Uterus (tissue), 2 donors: ENCODE results near the gene DHRS1.

Experiments used
- POLR2A ChIP-seq, 2 donors: fragments of 450-650 bp; IDR thresholded peaks; one replicate each; pipeline ENCODE4 v1.6.1; 2016; ENCODE audit warnings: antibody characterized with exemption in 2 of 2, mild to moderate bottlenecking in 1 of 2, moderate library complexity in 1 of 2
- TF ChIP-seq, protein P1 (sequence below), 4 experiments: fragments of 200-600 bp in 2 of 4; fragments of 450-650 bp in 2 of 4; sonication (generic) in 2 of 4; IDR thresholded peaks; one replicate each; pipeline ENCODE4 v1.5.1; 2016 to 2019; ENCODE audit warnings: antibody characterized with exemption in 4 of 4, mild to moderate bottlenecking in 2 of 4, moderate library complexity in 1 of 4

DNA sequence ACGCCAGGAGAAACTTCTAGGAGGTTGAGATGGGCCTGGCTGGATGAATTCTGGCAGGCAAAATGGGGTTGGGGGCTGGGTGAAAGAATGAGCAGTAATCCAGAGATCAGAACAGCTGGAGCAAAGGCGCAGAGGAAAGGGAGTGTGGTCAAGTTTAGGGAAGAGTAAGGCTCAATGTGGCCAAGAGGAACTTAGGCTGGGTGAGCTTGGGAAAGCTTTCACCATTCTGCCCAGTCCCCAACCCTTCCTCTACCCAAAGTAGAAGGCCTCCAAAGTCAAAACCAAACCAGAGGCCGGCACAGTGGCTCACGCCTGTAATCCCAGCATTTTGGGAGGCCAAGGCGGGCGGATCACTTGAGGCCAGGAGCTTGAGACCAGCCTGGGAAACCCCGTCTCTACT lies 17.9 kb downstream of the DHRS1 start:
- TF ChIP-seq, protein P1, sequence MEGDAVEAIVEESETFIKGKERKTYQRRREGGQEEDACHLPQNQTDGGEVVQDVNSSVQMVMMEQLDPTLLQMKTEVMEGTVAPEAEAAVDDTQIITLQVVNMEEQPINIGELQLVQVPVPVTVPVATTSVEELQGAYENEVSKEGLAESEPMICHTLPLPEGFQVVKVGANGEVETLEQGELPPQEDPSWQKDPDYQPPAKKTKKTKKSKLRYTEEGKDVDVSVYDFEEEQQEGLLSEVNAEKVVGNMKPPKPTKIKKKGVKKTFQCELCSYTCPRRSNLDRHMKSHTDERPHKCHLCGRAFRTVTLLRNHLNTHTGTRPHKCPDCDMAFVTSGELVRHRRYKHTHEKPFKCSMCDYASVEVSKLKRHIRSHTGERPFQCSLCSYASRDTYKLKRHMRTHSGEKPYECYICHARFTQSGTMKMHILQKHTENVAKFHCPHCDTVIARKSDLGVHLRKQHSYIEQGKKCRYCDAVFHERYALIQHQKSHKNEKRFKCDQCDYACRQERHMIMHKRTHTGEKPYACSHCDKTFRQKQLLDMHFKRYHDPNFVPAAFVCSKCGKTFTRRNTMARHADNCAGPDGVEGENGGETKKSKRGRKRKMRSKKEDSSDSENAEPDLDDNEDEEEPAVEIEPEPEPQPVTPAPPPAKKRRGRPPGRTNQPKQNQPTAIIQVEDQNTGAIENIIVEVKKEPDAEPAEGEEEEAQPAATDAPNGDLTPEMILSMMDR (IDR thresholded peaks at IDR 0.05) = no peak
- TF ChIP-seq POLR2A (IDR thresholded peaks at IDR 0.05) = no peak
